Measurements from ENCODE around the gene PPIF. TPM values are rescaled to one million over a fixed set of nuclear protein-coding genes. Genes with fewer than 3 reads are reported as not detected.

Gene PPIF
- total and polyA plus RNA-seq, 2 of the 13 experiments (the other 11 are each of a cell fraction or from before 2014, with no cell fraction given): 147 to 157 TPM

DNA sequence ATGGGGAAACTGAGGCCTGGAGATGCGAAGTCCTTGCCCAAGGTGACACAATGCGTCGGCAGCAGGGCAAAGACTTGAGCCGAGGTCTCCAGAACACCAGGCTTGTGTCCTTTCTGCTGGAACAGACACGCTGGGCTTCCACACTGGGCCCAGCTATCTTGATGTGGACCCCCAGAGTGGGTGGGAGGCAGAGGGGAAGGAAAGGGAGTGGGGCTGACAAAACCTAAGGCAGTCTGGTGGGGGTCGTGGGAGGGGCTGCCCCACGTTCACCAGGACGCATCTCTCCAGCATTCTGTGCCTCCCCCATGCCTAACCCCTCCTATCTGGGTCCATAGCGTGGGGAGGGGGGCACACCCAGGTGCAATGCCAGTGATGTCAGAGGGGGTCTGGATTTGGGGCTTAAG lies 38.1 kb downstream of the PPIF start:
- in situ Hi-C loops (cut with HindIII; ENCODE audit: extremely low pct_ligation_motif_present, low pct_unique_long_range_greater_than_20kb): no loop called here
- ATAC-seq (no peak), DNase-seq (ENCODE audit: low spot score) (no peak), FAIRE-seq (no peak)
- Histone ChIP-seq H3K4me3 (replicated peaks in 1 of 3; ENCODE audit: insufficient read depth in 1 of 3, low read depth in 2 of 3, low read length in 3 of 3) (no peak overlapping the region), H2AFZ (ENCODE audit: low read length) (no peak overlapping the region), H3K27me3 (ENCODE audit: control insufficient read depth in 1 of 2, insufficient read depth in 2 of 2, low read length in 2 of 2) (no peaks in the 10 kb centered on the region), H3K9ac (ENCODE audit: insufficient read depth, low read depth, low read length) (no peak overlapping the region), H4K20me1 (ENCODE audit: insufficient read depth, low read length) (no peaks in the 10 kb centered on the region), H3K9me3 (ENCODE audit: low read length) (no peaks in the 10 kb centered on the region), H3K27ac (ENCODE audit: extremely low read length, insufficient read depth, low read length) (no peak overlapping the region), H3K4me2 (ENCODE audit: low read depth, low read length) (no peak overlapping the region), H3K79me2 (ENCODE audit: insufficient read depth, low read length) (no peaks in the 10 kb centered on the region), H3K4me1 (ENCODE audit: insufficient read depth, low read length) (peaks cover 26% of the 10 kb centered on the region), H3K36me3 (replicated peaks in 1 of 2; ENCODE audit: control insufficient read depth in 1 of 2, insufficient read depth in 2 of 2, low read length in 2 of 2) (no peaks in the 10 kb centered on the region)
- intact Hi-C loops (cut with micrococcal nuclease; ENCODE audit: unreplicated experiment): no loop called here
- WGBS (ENCODE audit: low lambda C conversion rate): 100% methylated on average over 5 of the region's 9 CpGs
- TF ChIP-seq SMAD3 (CRISPR knock-in tag; IDR thresholded peaks at IDR 0.05) (no peak), ZFY (CRISPR knock-in tag; IDR thresholded peaks at IDR 0.05) (no peak)
- no TSS peak for BruUV-seq (replicated peaks)
- POLR2A ChIA-PET: no interaction called here
- CTCF ChIA-PET (ENCODE audit: low intra/inter-chr PET ratio, low total read pairs): no interaction called here

DNA sequence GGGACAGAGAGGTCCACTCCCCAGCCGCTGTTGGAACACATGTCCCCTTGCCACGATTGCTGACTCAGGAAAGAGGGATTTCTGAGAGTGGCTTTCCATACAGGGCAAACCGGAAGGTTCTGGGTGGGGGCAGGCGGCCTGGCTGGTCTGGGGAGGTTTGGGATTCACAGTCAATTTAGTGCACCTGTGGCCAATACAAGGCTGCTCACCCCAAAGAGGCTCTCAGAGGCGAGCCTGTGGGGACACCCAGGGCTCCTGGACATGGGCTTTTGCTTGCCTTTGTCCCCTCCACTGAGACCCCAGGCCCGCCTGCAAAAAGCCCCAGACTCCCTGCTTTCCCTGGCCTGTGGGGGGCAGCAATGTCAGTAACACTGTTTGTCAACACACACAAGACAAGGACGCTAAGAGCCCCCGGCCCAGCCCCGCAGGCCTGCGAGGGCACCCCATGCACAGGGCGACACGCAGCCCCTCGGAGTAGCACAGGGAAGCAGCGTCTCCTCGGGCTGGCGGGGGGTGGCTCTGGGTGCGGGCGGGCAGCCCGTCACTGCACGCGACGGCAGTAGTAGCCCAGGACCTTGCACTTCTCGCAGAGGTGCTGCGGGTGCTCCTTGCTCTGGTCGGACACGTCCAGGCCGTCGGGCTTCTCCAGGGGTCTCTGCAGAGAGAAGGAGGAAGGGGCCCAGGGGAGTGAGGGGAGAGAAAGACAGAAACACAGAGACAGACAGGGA lies 38.7 kb downstream of the PPIF start:
- H2AFZ ChIP-seq (ENCODE audit: low read length): no peak overlapping the region
- ATAC-seq (no peak), FAIRE-seq (no peak), DNase-seq (ENCODE audit: low spot score) (no peak)
- CTCF ChIA-PET (ENCODE audit: low intra/inter-chr PET ratio, low total read pairs): no interaction called here
- no peak overlapping the region for H3K27ac ChIP-seq (ENCODE audit: extremely low read length, insufficient read depth, low read length)
- POLR2A ChIA-PET: no interaction called here
- no peak overlapping the region for H3K4me3 ChIP-seq (replicated peaks in 1 of 3; ENCODE audit: insufficient read depth in 1 of 3, low read depth in 2 of 3, low read length in 3 of 3)
- H3K4me1 ChIP-seq (ENCODE audit: insufficient read depth, low read length): peaks cover 20% of the 10 kb centered on the region
- H3K27me3 ChIP-seq (ENCODE audit: control insufficient read depth in 1 of 2, insufficient read depth in 2 of 2, low read length in 2 of 2): no peaks in the 10 kb centered on the region
- 90% methylated on average over 16 of the region's 28 CpGs for WGBS (ENCODE audit: low lambda C conversion rate)
- H3K9ac ChIP-seq (ENCODE audit: insufficient read depth, low read depth, low read length): no peak overlapping the region
- no peaks in the 10 kb centered on the region for H3K79me2 ChIP-seq (ENCODE audit: insufficient read depth, low read length)
- no peaks in the 10 kb centered on the region for H3K36me3 ChIP-seq (replicated peaks in 1 of 2; ENCODE audit: control insufficient read depth in 1 of 2, insufficient read depth in 2 of 2, low read length in 2 of 2)
- in situ Hi-C loops (cut with HindIII; ENCODE audit: extremely low pct_ligation_motif_present, low pct_unique_long_range_greater_than_20kb): no loop called here
- intact Hi-C loops (cut with micrococcal nuclease; ENCODE audit: unreplicated experiment): no loop called here
- no peaks in the 10 kb centered on the region for H3K9me3 ChIP-seq (ENCODE audit: low read length)
- H3K4me2 ChIP-seq (ENCODE audit: low read depth, low read length): no peak overlapping the region
- BruUV-seq (replicated peaks): no TSS peak
- TF ChIP-seq NFKB2 (CRISPR knock-in tag; IDR thresholded peaks at IDR 0.05; ENCODE audit: borderline replicate concordance): no peak
- no peak for TF ChIP-seq ZC3H13 (CRISPR knock-in tag; IDR thresholded peaks at IDR 0.05)
- no peak for TF ChIP-seq BRD4 (CRISPR knock-in tag; IDR thresholded peaks at IDR 0.05)
- TF ChIP-seq, protein P1, sequence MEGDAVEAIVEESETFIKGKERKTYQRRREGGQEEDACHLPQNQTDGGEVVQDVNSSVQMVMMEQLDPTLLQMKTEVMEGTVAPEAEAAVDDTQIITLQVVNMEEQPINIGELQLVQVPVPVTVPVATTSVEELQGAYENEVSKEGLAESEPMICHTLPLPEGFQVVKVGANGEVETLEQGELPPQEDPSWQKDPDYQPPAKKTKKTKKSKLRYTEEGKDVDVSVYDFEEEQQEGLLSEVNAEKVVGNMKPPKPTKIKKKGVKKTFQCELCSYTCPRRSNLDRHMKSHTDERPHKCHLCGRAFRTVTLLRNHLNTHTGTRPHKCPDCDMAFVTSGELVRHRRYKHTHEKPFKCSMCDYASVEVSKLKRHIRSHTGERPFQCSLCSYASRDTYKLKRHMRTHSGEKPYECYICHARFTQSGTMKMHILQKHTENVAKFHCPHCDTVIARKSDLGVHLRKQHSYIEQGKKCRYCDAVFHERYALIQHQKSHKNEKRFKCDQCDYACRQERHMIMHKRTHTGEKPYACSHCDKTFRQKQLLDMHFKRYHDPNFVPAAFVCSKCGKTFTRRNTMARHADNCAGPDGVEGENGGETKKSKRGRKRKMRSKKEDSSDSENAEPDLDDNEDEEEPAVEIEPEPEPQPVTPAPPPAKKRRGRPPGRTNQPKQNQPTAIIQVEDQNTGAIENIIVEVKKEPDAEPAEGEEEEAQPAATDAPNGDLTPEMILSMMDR (CRISPR knock-in tag; IDR thresholded peaks at IDR 0.05): peak; percentile 44
- no peak for TF ChIP-seq RFX1 (IDR thresholded peaks at IDR 0.05)
- peak; percentile 65 to 80; a peak in 3 of 4 replicates for TF ChIP-seq MAFK (conservative IDR thresholded peaks at IDR 0.05 in 1 of 2, IDR thresholded peaks at IDR 0.05 in 1 of 2; ENCODE audit: low read length in 2 of 2)
- TF ChIP-seq NR2F1 (CRISPR knock-in tag; IDR thresholded peaks at IDR 0.05): no peak
- peak; percentile 30; the same call in 1 of the 2 replicates for TF ChIP-seq STAG1 (CRISPR knock-in tag; IDR thresholded peaks at IDR 0.05)
- peak; percentile 48 for TF ChIP-seq MAFF (IDR thresholded peaks at IDR 0.05; ENCODE audit: low read depth, low read length)
- no peaks in the 10 kb centered on the region for H4K20me1 ChIP-seq (ENCODE audit: insufficient read depth, low read length)

All from HepG2 (cell line).